HEK293T (cell line): ENCODE results near the gene SCRN2.

Experiments used
- ARNT ChIP-seq: fragments of 450-650 bp; IDR thresholded peaks from 2 replicates; pipeline ENCODE4 v1.6.1; 2017; ENCODE audit warnings: mild to moderate bottlenecking
- BHLHE40 ChIP-seq: fragments of 450-650 bp; IDR thresholded peaks from 2 replicates; pipeline ENCODE4 v1.6.1; 2016; ENCODE audit warnings: mild to moderate bottlenecking, moderate library complexity, borderline replicate concordance
- CTBP1 ChIP-seq: fragments of 450-650 bp; IDR thresholded peaks from 2 replicates; pipeline ENCODE4 v1.6.1; 2016; ENCODE audit warnings: borderline replicate concordance
- FOXA1 ChIP-seq: fragments of 450-650 bp; IDR thresholded peaks from 2 replicates; pipeline ENCODE4 v1.6.1; 2016; ENCODE audit warnings: mild to moderate bottlenecking
- FOXK2 ChIP-seq: fragments of 450-650 bp; IDR thresholded peaks from 2 replicates; pipeline ENCODE4 v1.6.1; 2016; ENCODE audit warnings: mild to moderate bottlenecking
- FOXM1 ChIP-seq: fragments of 450-650 bp; IDR thresholded peaks from 2 replicates; pipeline ENCODE4 v1.6.1; 2017; ENCODE audit warnings: mild to moderate bottlenecking, borderline replicate concordance
- HDGF ChIP-seq: fragments of 450-650 bp; IDR thresholded peaks from 2 replicates; pipeline ENCODE4 v1.6.1; 2017; ENCODE audit warnings: antibody characterized with exemption, borderline replicate concordance
- NFRKB ChIP-seq: fragments of 450-650 bp; IDR thresholded peaks from 2 replicates; pipeline ENCODE4 v1.6.1; 2016; ENCODE audit warnings: mild to moderate bottlenecking, moderate library complexity
- SP1 ChIP-seq: fragments of 450-650 bp; IDR thresholded peaks from 2 replicates; pipeline ENCODE4 v1.6.1; 2017
- SUZ12 ChIP-seq: fragments of 450-650 bp; IDR thresholded peaks from 2 replicates; pipeline ENCODE4 v1.6.1; 2016; ENCODE audit warnings: mild to moderate bottlenecking
- TARDBP ChIP-seq: fragments of 450-650 bp; IDR thresholded peaks from 2 replicates; pipeline ENCODE4 v1.6.1; 2016
- ZNF384 ChIP-seq: fragments of 450-650 bp; IDR thresholded peaks from 2 replicates; pipeline ENCODE4 v1.6.1; 2016
- TF ChIP-seq, protein P1 (sequence below): fragments of 450-650 bp; IDR thresholded peaks from 2 replicates; pipeline ENCODE4 v1.6.1; 2016

DNA sequence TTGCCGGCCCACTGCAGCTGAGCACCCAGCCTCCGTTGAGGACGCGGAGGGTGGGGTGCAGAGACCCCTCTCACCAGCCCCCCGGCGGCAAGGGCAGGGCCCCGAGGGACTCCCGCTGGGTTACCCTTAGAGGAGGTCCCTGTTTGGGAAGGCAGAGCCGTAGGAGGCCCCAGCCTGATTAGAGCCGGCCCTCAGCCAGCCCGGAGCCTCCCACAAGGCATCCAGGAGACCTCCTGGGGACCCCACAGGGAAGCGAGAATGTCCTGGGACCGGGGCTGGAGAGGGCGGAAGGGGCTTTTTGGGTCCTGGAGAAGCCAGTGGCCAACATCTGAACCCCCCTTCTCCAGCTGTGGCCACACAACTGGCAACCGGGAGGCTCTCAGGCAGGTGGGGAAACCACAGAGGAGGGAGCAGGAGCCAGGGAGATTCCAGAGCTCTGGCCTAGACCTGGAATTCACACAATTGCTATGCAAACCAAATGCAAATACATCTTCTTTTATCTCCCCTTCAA, 31.6 kb upstream of the SCRN2 start:
- no peak for TF ChIP-seq SP1
- no peak for TF ChIP-seq SUZ12
- no peak for TF ChIP-seq ARNT
- TF ChIP-seq BHLHE40: no peak
- TF ChIP-seq HDGF: no peak
- no peak for TF ChIP-seq FOXK2
- TF ChIP-seq ZNF384: no peak
- no peak for TF ChIP-seq TARDBP
- TF ChIP-seq NFRKB: no peak
- no peak for TF ChIP-seq CTBP1
- no peak for TF ChIP-seq FOXM1
- no peak for TF ChIP-seq FOXA1
- TF ChIP-seq, protein P1, sequence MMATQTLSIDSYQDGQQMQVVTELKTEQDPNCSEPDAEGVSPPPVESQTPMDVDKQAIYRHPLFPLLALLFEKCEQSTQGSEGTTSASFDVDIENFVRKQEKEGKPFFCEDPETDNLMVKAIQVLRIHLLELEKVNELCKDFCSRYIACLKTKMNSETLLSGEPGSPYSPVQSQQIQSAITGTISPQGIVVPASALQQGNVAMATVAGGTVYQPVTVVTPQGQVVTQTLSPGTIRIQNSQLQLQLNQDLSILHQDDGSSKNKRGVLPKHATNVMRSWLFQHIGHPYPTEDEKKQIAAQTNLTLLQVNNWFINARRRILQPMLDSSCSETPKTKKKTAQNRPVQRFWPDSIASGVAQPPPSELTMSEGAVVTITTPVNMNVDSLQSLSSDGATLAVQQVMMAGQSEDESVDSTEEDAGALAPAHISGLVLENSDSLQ: no peak
